Stomach (tissue), 4 donors: ENCODE results near the gene LRRFIP1.

Source experiments
- CTCF ChIP-seq, 7 experiments: fragments of 450-650 bp in 4 of 7; fragments of 200-600 bp in 3 of 7; sonication (generic) in 3 of 7; IDR thresholded peaks; one replicate each; pipeline ENCODE4 v1.5.1; 2016 to 2019; ENCODE audit warnings: antibody characterized with exemption in 7 of 7, control low read depth in 2 of 7, mild to moderate bottlenecking in 1 of 7
- POLR2A ChIP-seq, 4 donors: fragments of 450-650 bp; IDR thresholded peaks; one replicate each; pipeline ENCODE4 v1.6.1; 2016; ENCODE audit warnings: antibody characterized with exemption in 4 of 4, control low read depth in 2 of 4, mild to moderate bottlenecking in 1 of 4, moderate library complexity in 1 of 4

GRCh38 chr2:237603718-237604362, 23.5 kb upstream of the LRRFIP1 start:
- TF ChIP-seq CTCF (IDR thresholded peaks at IDR 0.05), result no peak
- no peak for TF ChIP-seq POLR2A (IDR thresholded peaks at IDR 0.05)
